Jurkat, Clone E6-1 (cell line): ENCODE measurements around the gene ARNT2.
"Not testable (repeated sequence)": the region's sequence is repeated elsewhere in the genome, so short reads cannot be mapped to it uniquely, and the experiment has no call there.

Experiments used
- DNase-seq: peaks from one replicate; pipeline ENCODE4 v3.0.0-alpha.2; 2011; ENCODE audit warnings: low read depth, low spot score
- H3K4me3 ChIP-seq: 2 replicates; pipeline ENCODE4 v1.5.1; 2011; ENCODE audit warnings: mild to moderate bottlenecking, low read length, control low read depth, moderate library complexity

The ARNT2 gene

DNA sequence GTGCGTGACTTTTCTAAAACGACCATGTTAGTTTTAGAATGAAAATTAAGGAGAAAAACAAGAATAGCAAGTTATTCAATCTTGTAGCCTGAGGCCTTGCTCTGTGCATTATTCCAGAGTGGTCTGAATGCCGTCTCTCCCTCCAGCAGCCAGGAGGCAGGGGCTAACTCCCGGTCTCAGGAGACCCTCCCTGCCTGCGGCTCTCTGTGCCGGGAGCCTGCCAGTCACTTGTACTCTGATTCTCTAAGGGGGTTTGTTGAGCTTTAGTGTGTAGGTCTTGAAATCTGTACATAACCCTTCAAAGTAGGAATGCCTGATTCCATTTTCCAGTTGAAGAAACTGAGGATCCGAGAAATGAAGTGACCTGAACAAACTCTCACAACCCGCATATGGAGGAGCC lies 97.3 kb downstream of the ARNT2 start:
- no peak overlapping the region for H3K4me3 ChIP-seq
- no peak for DNase-seq

DNA sequence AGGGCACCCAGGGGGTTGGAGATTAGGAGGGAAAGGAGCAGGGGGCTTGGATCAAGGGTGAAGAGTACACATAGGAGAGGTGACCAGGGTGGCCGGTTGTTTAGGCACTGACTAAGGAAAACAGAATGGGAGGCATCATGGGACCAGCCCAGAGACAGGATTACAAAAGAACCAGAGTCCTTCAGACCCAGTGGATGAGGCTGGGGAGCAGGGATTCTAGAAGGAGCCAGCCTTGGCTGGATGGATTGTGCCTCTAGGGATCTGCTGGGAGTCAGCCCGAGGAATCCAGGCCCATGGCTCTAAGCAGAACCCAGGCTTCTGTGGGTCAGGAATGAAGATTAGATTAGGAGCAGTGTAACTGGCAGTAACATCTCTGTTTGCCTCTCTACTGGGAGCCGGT lies 98.6 kb downstream of the ARNT2 start:
- no peak overlapping the region for H3K4me3 ChIP-seq
- no peak for DNase-seq

DNA sequence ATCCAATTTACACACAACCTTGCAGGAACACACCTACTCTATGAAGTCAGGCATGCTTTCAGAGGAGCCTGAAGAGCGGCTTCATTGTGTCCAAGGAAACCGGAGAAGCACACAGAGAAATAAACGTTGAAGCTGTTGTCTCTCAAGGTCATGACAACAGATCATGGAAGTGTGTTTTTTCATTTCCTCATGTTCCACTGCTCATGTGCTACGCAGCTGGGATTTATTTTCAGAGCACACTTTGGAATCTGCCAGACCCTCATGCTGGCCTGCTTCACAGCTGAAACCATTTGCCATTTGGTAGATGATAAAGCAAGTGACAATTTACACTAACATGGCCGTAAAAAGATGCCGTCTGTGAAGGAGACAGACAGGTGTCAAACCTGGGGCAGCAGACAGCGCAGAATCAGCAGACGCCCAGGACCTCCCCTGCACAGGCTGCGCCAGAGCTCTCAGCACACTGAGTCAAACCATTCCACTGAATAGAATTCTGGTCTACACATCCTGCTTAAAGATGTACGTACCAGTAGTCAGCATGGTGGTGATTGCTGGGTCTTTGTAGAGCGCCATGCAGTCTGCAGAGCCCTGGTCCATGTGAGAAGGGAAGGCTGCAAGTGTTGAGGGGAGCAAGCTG lies 99.3 kb downstream of the ARNT2 start:
- no peak overlapping the region for H3K4me3 ChIP-seq
- DNase-seq: no peak

DNA sequence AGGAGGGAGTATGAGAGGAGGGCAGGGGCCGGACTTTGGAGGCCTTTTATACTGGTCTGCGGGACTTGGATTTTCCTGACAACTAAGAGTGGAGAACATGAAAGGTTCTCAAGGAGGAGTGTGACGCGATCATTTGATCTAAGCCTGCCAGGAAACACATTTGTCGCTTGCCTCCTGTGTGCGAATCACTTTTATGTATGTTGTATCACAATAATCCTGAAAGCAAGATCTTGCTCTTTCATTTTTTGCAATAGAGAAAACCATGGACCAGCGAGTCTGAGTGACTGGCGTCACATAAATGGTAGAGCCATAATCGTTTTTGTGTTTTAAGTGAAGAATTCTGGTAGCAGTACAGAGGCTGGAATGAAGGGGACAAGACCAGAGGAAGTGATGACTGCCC lies 100.7 kb downstream of the ARNT2 start:
- no peak overlapping the region for H3K4me3 ChIP-seq
- no peak for DNase-seq

DNA sequence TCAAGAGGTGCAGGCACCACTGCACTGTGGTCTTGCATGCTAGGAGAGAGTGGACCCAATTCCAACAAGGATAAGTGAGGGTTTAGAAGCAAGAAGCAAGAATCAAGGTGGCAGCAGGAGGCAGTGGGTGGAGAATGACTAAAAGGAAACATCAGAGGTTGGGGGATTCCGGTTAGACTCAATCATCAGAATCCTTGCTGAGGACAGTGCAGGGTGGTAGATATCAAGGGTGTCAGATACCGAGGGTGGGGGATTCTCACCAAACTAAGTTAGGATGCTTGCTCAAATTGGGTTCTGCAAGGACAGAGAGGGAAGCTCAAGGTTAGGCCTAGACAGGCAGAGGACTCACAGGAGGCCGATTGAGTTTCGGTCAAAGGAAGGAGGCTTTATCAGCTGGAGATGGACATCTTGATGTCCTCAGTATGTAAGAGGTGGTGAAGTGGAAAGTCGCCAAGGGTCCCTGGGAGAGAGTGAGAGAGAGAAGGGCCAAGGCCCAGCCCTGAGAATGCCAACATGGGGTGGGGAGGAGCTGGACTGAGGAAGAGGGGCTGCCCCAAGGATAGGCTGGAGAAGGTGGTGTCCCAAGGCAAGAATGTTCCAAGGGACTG lies 102.2 kb downstream of the ARNT2 start:
- no peak for DNase-seq
- no peak overlapping the region for H3K4me3 ChIP-seq

DNA sequence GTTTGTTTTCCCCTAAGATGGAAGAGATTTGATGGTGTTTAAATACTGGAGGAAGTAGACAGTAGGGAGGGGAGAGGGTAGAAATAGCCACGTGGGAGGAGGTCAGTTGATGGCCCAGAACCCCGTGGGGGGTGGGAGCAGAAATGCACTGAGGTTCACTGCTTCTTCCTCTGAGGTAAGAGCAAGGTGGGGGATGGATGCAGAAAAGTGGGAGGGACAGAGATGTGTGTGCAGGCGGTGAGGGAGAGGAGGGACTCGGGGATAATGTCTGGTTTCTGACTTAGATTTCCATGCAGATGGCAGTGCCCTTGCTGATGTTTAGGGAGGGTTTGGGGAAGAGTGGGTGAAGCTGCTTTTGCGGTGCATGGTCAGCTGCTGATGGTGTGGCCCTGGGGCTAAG lies 102.9 kb downstream of the ARNT2 start:
- H3K4me3 ChIP-seq: no peak overlapping the region
- DNase-seq: no peak

DNA sequence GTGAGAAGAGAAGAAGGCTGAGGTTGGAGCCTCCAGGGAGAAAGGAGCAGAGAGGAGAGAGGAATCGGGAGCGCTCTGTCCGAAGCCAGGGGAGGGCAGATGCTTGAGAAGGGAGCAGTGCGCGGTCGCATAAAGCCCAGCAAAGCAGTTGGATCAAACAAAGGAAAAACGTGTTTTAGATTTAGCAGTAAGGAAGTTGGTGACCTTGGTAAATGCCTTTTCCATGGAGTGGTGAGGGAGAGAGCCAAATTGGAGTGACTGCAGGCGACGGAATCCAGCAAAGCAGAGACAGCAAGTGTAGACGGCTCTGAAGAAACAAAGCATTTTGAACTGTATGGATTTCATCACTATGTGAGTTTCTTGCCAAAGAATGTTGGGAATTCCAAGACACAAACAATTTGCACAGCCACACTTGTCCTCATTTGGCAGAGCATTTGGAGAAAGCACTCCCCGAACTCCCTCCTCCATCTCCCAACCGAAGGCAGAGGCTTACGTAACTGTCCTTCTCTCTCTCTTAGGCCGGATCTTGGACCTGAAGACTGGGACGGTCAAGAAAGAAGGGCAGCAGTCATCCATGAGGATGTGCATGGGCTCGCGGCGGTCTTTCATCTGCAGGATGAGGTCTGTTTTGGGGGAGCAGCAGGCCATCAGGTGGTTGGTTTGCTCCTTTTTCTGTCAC lies 103.6 kb downstream of the ARNT2 start:
- no peak overlapping the region for H3K4me3 ChIP-seq
- DNase-seq: no peak

DNA sequence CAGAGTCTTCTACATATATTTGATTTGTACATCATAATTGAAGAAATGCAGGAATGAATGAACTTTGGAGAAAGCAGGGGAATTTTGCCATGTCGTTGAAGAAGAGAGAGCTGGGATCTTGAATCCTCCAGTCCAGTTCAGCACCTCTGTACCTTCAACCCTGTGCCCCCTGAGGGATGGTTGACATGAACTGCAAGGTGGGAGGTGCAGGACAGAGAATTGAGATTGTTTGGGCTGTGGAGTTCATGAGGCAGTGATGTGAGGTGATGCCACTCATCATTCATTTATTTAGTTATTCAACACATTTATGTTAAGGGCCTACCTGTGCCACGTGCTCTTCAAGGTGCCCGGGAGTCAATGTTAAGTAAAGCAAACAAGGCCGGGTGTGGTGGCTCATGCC lies 104.6 kb downstream of the ARNT2 start:
- H3K4me3 ChIP-seq: no peak overlapping the region
- DNase-seq: no peak

DNA sequence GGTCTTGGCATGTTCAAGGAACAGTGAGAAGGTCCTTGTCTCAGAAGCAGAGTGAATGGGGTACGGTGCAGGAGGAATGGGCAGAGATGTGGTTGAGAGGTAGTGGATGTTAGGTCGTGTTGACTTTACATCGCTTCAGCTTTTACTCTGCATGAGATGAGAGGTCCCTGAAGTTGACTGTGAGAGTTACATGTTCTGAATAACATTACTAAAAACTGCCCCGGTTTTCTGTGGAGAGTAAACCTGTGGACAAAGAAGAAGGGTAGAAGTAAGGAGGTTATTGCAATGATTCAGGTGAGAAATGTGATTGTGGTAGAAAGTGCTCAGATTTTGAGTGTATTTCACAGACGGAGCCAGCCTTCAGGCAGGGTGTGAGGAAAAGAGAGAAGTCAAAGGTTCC lies 105.6 kb downstream of the ARNT2 start:
- H3K4me3 ChIP-seq: no peak overlapping the region
- no peak for DNase-seq

DNA sequence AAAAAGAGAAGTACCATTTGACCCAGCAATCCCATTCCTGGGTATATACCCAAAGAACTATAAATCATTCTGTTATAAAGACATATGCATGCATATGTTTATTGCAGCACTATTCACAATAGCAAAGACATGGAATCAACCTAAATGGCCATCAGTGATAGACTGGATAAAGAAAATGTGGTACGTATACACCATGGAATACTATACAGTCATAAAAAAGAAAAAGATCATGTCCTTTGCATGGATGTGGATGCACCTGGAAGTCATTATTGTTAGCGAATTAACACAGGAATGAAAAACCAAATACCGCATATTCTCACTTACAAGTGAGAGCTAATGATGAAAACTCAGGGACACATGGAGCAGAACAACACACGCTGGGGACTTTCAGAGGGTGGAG lies 106.8 kb downstream of the ARNT2 start:
- not testable (repeated sequence) for DNase-seq

DNA sequence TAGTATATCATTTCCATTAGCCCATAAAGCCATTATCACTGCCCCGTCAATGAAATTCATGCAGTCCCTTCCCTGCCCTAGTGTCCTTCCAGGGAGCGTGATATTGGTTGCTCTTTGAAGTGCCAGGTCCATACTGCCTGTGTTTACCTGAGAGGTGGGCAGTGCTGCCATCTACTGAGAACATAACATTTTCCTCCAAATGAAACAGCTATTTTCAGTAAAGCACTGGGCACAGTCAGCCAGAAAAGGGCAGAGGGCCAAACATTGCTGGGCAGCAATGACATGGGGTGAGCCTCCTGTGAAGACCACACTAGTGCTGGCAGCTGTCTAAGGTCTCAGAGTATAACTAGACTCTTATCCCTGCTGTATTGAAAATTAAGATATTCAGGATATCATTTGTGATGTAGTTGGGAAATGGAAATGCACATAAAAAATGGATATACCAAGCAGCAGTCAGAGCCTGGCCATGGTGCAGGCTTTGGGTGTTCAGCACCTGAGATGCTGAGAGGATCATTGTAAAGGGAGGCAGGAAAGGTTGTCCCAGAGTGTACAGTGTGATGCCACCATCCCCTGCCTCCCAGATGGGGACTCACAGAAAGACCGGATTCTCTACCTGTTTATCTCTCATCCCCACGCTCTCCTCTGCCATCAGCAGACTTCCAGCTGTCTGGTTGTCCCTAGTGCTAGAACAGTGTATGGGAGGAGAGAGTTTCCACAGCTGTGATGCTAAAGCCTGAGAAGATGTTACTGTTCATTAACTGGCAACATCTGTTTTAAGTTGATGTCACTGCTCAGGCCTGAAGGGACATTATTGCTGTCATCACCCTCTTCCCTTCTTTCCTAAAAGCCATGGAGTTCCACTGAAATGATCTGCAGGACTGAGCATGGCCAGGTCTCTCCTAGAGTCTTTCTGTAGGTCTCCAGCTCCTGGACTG lies 108.8 kb downstream of the ARNT2 start:
- DNase-seq: no peak
- no peak overlapping the region for H3K4me3 ChIP-seq

More for the DNA sequence above, 106.8 kb downstream of the ARNT2 start:
- not testable (repeated sequence) for H3K4me3 ChIP-seq

DNA sequence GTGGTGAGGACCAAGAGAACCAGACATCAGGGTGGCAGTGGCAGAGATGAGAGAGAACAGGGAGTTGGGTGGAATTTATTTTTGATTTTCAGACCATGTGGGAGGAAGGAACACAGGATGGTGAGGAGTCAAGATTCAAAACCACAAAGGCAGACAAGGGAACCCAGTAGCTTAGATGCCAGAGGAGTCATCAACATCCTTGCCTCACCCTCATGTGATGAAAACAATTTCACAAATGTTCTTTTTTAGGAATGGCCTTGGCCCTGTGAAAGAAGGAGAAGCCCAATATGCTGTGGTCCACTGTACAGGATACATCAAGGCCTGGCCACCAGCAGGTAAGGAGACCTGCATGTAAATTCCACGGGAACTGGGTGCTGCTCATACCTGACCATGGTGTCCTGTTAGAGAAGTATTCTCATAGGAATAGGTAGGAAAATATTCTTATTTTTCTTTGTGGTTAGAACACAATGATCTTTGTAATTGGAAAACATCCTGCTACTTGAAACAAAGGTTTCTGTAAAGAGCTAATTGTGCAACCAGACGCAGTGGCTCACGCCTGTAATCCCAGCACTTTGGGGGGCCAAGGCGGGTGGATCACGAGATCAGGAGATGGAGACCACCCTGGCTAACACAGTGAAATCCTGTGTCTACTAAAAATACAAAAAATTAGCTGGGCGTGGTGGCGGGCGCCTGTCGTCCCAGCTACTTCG lies 110.0 kb downstream of the ARNT2 start:
- DNase-seq: no peak

DNA sequence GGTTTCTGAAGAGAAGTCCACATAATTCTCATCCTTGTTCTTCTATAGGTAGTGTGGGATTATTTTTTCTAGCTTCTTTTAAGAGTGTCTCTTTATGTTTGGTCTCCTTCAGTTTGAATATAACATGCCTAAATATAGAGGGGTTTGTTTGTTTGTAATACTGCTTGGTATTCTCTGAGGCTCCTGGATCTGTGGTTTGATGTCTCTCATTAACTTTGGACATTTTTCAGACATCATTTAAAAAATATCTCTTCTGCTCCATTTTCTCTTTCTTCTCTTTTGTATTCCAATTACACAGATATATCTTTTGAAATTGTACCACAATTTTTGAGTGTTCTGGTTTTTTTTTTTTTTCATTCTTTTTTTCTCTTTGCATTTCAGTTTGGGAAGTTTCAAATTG lies 113.1 kb downstream of the ARNT2 start:
- no peak overlapping the region for H3K4me3 ChIP-seq
- DNase-seq: no peak

More for the DNA sequence above, 110.0 kb downstream of the ARNT2 start:
- H3K4me3 ChIP-seq: no peak overlapping the region

DNA sequence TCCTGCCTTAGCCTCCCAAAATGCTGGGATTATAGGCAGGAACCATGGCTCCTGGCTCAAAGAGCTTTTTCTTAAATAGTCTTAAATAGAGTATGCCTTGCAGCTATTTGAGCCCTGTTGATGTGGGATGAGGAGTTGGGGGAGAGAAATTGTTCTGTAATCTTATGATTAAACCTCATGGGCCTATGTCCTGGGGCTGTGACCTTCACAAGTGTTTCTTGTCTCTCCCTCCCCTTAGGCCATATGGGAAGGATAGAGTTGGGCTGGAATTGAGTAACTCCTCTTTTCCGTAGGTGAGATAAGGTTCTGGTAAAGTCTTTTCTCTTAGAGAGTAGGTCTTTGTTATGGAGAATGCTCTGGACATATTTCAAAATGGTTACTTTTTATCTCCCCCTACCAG lies 114.3 kb downstream of the ARNT2 start:
- no peak for DNase-seq
- H3K4me3 ChIP-seq: no peak overlapping the region

DNA sequence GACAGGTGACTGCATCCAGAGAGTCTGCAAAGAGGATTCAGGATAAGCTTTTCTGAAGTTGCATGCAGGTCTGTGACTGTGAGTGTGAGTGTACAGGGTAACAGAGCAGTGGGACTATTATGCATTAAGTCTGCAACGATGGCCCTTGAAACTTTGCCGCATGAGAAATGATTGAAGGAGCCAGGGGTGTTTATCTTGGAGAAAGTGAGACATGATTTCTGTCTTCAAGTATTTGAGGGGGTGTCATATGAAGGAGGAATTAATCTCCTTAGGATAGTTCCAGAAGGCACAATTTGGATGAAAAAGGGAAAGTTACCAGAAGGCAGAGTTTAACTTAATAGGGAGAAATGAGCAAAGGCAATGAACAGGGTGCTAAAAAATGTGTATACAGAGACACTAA lies 119.6 kb downstream of the ARNT2 start:
- DNase-seq: no peak
- H3K4me3 ChIP-seq: no peak overlapping the region

DNA sequence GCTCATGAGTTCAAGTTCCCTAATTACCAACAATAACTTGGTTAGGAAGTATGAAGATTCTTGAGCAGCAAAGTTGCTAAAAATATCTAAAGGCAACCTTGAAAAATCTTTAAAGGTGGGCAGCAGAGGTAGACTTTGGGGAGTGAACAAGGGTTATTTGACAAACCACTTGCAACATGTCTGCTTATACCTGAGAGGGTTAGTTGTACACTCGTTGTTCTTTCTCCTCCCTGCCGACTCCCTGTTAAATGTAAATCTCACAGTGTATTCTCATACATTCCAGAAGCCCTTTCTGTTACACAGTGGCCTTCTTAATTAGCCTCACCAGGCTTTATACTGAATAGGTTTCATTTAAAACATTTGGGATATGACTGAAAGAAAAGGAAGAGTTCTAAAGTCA lies 121.7 kb downstream of the ARNT2 start:
- DNase-seq: no peak
- no peak overlapping the region for H3K4me3 ChIP-seq

DNA sequence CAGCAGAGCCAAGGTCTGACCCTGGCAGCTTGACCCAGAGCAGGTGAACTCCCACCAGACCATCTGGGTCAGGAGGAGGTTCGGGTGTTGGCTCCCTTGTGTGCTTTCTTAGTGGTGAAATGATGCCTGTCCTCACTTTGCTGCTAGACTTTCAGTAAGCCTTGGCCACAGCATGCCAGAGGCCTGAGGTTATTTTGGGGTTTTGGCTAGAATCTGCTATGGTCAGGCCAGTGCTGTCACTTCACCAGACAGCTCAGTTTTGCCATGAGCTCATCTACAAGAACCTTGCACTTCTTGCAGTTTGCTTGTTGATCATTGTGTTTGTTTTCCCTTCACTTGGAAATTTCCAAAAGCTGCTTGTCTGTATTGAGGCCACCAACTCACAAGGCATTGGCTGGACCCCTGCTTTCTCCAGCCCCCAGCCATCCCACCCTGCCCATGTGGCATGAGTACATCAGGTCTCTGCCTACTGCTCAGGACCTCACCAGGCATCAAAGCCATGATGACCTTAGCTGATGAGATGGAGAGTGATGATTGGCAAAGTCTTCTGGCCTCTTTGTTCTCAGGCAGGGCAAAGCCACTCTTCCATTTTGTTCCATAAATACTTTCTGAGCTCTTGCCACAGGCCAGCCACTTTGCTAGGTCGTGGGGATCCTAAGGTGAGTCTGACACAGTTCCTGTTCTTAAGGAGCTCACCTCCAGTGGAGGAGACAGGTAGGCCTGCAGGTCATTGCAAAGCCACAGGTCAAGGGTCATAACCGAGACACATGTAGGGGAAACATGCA lies 122.6 kb downstream of the ARNT2 start:
- H3K4me3 ChIP-seq: no peak overlapping the region
- no peak for DNase-seq

DNA sequence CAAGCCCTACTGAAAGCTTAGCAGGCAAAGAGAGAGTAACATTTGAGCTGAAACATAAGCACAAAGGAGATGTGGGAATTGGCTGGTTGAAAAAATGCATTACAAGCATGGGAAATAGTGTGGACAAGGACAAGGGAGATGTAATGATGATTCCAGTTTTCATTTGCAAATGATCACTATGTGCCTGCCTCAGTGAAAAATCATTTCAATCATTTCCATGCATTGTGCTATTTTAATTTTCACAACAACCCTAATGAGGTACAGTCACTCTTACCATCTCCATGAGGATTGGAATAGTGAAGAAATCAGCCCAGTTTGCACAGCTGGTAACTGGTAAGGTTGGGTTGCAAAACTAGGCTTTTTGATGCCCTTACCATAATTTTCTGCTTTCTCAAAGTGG lies 123.2 kb downstream of the ARNT2 start:
- no peak overlapping the region for H3K4me3 ChIP-seq
- no peak for DNase-seq
